Left ventricle myocardium inferior (tissue), 1 donor: ENCODE results near the gene CIAO3. TPM values are rescaled to one million over a fixed set of nuclear protein-coding genes. Genes with fewer than 3 reads are reported as not detected.
"Not testable (repeated sequence)": the region's sequence is repeated elsewhere in the genome, so short reads cannot be mapped to it uniquely, and the experiment has no call there.

Source experiments
- DNase-seq: peaks from one replicate; pipeline ENCODE4 v3.0.0-alpha.2; 2020
- H3K27ac ChIP-seq: fragments of 200-600 bp; replicated peaks from 2 replicates; pipeline ENCODE4 v1.8.0; 2021
- H3K27me3 ChIP-seq: fragments of 200-600 bp; 2 replicates; pipeline ENCODE4 v1.8.0; 2021; ENCODE audit warnings: low read depth
- H3K36me3 ChIP-seq: fragments of 200-600 bp; 2 replicates; pipeline ENCODE4 v1.8.0; 2021
- H3K4me1 ChIP-seq: fragments of 200-600 bp; 2 replicates; pipeline ENCODE4 v1.8.0; 2021
- H3K4me3 ChIP-seq: fragments of 200-600 bp; 2 replicates; pipeline ENCODE4 v1.8.0; 2021; ENCODE audit warnings: mild to moderate bottlenecking, moderate library complexity
- H3K9me3 ChIP-seq: fragments of 200-600 bp; replicated peaks from 2 replicates; pipeline ENCODE4 v1.8.0; 2021
- intact Hi-C: fragments of 100-400 bp; cut with micrococcal nuclease; formaldehyde crosslinking; loops from one replicate; pipeline ENCODE4 v1.11.0; 2022
- total RNA-seq: library from RNA; stranded (reverse); fragmentation: NEBNext Ultra II Directional; extraction: Animal tissue kit (Norgen Biotek cat#: 25700); gene quantifications from one replicate; pipeline ENCODE4 v1.2.1, GENCODE V29; 2021
- TF ChIP-seq, protein P1 (sequence below): fragments of 200-600 bp; IDR thresholded peaks from 2 replicates; pipeline ENCODE4 v1.8.0; 2021; ENCODE audit warnings: antibody characterized with exemption, mild to moderate bottlenecking, borderline replicate concordance
- donor health status: DM: no; HTN: yes; CAD: no; lungs with severe emphysema.

The CIAO3 gene
- total RNA-seq, 1 donor from 2014 or later: 30.3 TPM

- H3K27me3 ChIP-seq: peaks cover 5% of the 10 kb centered on the region
- TF ChIP-seq, protein P1, sequence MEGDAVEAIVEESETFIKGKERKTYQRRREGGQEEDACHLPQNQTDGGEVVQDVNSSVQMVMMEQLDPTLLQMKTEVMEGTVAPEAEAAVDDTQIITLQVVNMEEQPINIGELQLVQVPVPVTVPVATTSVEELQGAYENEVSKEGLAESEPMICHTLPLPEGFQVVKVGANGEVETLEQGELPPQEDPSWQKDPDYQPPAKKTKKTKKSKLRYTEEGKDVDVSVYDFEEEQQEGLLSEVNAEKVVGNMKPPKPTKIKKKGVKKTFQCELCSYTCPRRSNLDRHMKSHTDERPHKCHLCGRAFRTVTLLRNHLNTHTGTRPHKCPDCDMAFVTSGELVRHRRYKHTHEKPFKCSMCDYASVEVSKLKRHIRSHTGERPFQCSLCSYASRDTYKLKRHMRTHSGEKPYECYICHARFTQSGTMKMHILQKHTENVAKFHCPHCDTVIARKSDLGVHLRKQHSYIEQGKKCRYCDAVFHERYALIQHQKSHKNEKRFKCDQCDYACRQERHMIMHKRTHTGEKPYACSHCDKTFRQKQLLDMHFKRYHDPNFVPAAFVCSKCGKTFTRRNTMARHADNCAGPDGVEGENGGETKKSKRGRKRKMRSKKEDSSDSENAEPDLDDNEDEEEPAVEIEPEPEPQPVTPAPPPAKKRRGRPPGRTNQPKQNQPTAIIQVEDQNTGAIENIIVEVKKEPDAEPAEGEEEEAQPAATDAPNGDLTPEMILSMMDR: no peak
- H3K9me3 ChIP-seq: no peaks in the 10 kb centered on the region
- DNase-seq: no peak
- peak overlapping the region; percentile 91 for H3K4me3 ChIP-seq
- intact Hi-C loops: no loop called here
- no peaks in the 10 kb centered on the region for H3K36me3 ChIP-seq
- no peak overlapping the region for H3K27ac ChIP-seq
- H3K4me1 ChIP-seq: peaks cover 55% of the 10 kb centered on the region
Measured at GRCh38 chr16:716200-716568, 24.6 kb downstream of the CIAO3 start.

DNA sequence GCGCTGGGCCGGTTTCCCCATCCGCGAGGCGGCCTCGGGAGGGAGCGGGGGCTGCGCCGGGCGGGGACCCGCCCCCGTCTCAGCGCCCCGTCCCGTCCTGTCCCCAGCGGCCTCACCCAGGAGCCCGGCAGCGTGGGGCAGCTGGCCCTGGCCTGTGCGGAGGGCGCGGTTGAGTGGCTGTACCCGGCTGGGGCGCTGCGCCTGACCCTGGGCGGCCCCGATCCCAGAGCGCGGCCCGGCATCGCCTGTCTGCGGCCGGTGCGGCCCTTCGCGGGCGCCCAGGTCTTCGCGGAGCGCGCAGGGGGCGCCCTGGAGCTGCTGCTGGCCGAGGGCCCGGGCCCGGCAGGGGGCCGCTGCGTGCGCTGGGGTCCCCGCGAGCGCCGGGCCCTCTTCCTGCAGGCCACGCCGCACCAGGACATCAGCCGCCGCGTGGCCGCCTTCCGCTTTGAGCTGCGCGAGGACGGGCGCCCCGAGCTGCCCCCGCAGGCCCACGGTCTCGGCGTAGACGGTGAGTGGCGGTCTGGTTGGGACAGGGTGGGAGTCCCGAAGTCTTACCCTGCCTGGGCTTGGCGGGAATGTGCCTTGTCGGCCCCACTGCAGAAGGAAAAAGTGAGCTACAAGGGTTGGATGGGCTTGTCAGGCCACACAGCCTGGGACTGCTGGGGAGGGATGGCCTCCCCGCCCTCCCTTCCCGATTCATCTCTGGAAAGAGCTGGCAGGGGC lies 25.2 kb downstream of the CIAO3 start:
- Histone ChIP-seq H3K27me3 (peaks cover 10% of the 10 kb centered on the region), H3K4me3 (peak overlapping the region; percentile 91), H3K27ac (peak overlapping the region; percentile 58), H3K4me1 (peaks cover 50% of the 10 kb centered on the region), H3K36me3 (no peaks in the 10 kb centered on the region), H3K9me3 (no peaks in the 10 kb centered on the region)
- DNase-seq: no peak
- TF ChIP-seq, protein P1: no peak
- intact Hi-C loops: no loop called here

DNA sequence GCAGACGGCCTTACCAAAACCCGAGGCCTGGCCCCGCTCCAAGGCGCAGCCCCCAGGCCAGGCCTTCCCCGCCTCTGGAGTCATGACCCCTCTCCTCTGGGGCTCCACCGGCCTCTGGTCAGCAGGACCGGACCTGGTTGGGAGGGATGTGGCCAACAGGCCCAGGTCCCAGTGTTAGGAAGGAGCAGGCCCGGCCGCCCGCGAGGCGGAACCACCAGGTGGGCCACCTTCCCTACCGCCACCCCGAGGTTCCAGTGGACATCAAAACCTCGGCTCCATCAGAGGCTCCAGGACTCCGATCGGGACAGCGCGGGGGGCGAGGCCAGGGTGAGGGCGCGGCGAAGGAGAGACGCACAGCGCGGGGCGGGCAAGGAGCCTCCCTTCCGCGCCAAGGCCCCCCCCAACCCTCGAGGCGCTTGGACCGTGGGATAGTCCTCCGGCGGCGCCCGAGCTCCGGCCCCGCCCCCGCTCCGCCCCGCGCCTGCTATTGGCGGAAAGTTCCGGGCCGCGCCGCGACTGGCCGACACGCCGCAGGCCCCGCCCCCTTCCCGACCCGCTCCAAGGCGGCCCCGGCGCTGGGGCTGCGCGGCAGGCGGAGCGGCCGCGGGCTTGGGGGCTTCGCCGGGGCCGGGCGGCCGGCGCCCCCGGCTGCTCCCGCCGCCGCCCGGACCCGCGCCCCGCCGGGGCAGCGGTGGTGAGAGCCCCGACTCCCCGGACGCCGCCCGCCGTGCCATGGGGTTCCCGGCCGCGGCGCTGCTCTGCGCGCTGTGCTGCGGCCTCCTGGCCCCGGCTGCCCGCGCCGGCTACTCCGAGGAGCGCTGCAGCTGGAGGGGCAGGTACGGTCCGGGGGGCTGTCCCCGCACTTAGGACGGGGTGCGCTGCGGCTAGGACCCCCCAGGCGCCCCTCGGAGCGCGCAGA lies 26.0 kb downstream of the CIAO3 start, which contains the start of gene METRN:
TSS of gene METRN (plus strand) at position 561 of the 919 bp plus-strand sequence. CDS start at position 733, 172 bp downstream.
- TF ChIP-seq, protein P1: no peak
- H3K9me3 ChIP-seq: no peaks in the 10 kb centered on the region
- DNase-seq: peak; percentile 95
- H3K27me3 ChIP-seq: peaks cover 19% of the 10 kb centered on the region
- peak within 1 kb of the TSS; percentile 91 for H3K4me3 ChIP-seq
- intact Hi-C loops: no loop called here
- H3K27ac ChIP-seq: peak within 1 kb of the TSS; percentile 58
- peaks cover 47% of the 10 kb centered on the region for H3K4me1 ChIP-seq
- H3K36me3 ChIP-seq: no peaks in the 10 kb centered on the region

GRCh38 chr16:714079-714478 lies 26.7 kb downstream of the CIAO3 start:
- H3K4me3 ChIP-seq: peak overlapping the region; percentile 91
- TF ChIP-seq, protein P1: no peak
- no peaks in the 10 kb centered on the region for H3K9me3 ChIP-seq
- no peak for DNase-seq
- H3K27ac ChIP-seq: no peak overlapping the region
- intact Hi-C loops: no loop called here
- peaks cover 42% of the 10 kb centered on the region for H3K4me1 ChIP-seq
- H3K36me3 ChIP-seq: no peaks in the 10 kb centered on the region
- H3K27me3 ChIP-seq: peaks cover 26% of the 10 kb centered on the region

- H3K27me3 ChIP-seq: peaks cover 39% of the 10 kb centered on the region
- TF ChIP-seq, protein P1: peak; percentile 20
- H3K4me3 ChIP-seq, H3K36me3 ChIP-seq, intact Hi-C loops, H3K9me3 ChIP-seq, H3K27ac ChIP-seq, DNase-seq: not testable (repeated sequence)
- peaks cover 37% of the 10 kb centered on the region for H3K4me1 ChIP-seq
Measured at GRCh38 chr16:712740-713250, 28.0 kb downstream of the CIAO3 start.
